HG02884 (cell line): Measurements from ENCODE around the gene DIDO1.
"Not testable (repeated sequence)": the region's sequence is repeated elsewhere in the genome, so short reads cannot be mapped to it uniquely, and the experiment has no call there.

Source experiments
- ATAC-seq: cut with Tn5 transposase; IDR thresholded peaks from one replicate; pipeline ENCODE4 v1.9.1; 2021; ENCODE audit warnings: mild to moderate bottlenecking, moderate library complexity; ENCODE audit not compliant: unreplicated experiment

Gene DIDO1

GRCh38 chr20:62962891-62963613, 36.7 kb upstream of the DIDO1 start:
- ATAC-seq = no peak

GRCh38 chr20:62962221-62962879, 36.0 kb upstream of the DIDO1 start:
- no peak for ATAC-seq

- no peak for ATAC-seq
Measured at GRCh38 chr20:62961799-62962198, 35.5 kb upstream of the DIDO1 start.

- ATAC-seq = no peak
Measured at GRCh38 chr20:62961310-62961783, 35.0 kb upstream of the DIDO1 start.

GRCh38 chr20:62960446-62961309, 34.4 kb upstream of the DIDO1 start:
- ATAC-seq = not testable (repeated sequence)

- ATAC-seq = no peak
Measured at GRCh38 chr20:62959998-62960436, 33.7 kb upstream of the DIDO1 start.

- no peak for ATAC-seq
Measured at GRCh38 chr20:62959101-62959971, 33.0 kb upstream of the DIDO1 start.

- no peak for ATAC-seq
Measured at GRCh38 chr20:62958388-62959100, 32.2 kb upstream of the DIDO1 start.

GRCh38 chr20:62957136-62958117, 31.1 kb upstream of the DIDO1 start:
- ATAC-seq = no peak

GRCh38 chr20:62956387-62957135, 30.3 kb upstream of the DIDO1 start:
- ATAC-seq = no peak

- no peak for ATAC-seq
Measured at GRCh38 chr20:62955519-62956386, 29.4 kb upstream of the DIDO1 start.

- peak; percentile 78 for ATAC-seq
Measured at GRCh38 chr20:62953839-62954703, 27.8 kb upstream of the DIDO1 start.

- no peak for ATAC-seq
Measured at GRCh38 chr20:62952968-62953838, 26.9 kb upstream of the DIDO1 start.

- no peak for ATAC-seq
Measured at GRCh38 chr20:62952373-62952967, 26.2 kb upstream of the DIDO1 start, which contains the start of gene SLC17A9. TSS of gene SLC17A9 (plus strand) at chr20:62952709. CDS start at chr20:62952831, 122 bp downstream.
